Left renal pelvis (tissue), 4 donors: ENCODE results near the gene KLC1. TPM values are rescaled to one million over a fixed set of nuclear protein-coding genes. Genes with fewer than 3 reads are reported as not detected.

Experiments
- DNase-seq, 4 donors: peaks; one replicate each; pipeline ENCODE4 v3.0.0-alpha.2; 2013; ENCODE audit warnings: low read depth in 4 of 4, low spot score in 3 of 4
- polyA plus RNA-seq, 4 donors: library from polyadenylated mRNA; unstranded; fragments of 120-200 nt; gene quantifications; one replicate each; pipeline ENCODE4 v1.2.1, GENCODE V29; 2013; ENCODE audit not compliant: insufficient read length in 4 of 4

Gene KLC1
- polyA plus RNA-seq, 4 donors = 74.6 to 154 (median 106) TPM

- no peak for DNase-seq
These were observed 27.2 kb downstream of the KLC1 start for GRCh38 chr14:103656031-103656755.

DNA sequence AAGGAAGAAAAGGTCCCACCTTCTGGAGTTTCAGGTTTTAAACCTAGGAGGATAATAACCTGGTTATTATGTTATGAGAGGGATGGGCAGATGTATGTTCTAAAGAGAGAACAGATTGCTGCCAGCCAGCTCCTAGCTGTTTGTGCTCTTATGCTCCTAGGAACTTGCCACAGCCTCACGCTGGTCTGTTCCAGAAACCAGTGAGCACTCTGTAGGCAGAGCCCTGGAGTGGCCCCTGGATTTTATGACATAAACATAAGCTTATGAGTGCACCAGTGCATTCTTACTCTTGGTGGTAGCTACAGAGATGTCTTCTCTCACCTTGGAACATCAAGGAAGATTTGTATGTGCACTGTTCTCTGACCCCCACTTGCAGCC lies 27.7 kb downstream of the KLC1 start:
- DNase-seq = no peak

- DNase-seq = no peak
These were observed 28.5 kb downstream of the KLC1 start for GRCh38 chr14:103657471-103657870.

DNA sequence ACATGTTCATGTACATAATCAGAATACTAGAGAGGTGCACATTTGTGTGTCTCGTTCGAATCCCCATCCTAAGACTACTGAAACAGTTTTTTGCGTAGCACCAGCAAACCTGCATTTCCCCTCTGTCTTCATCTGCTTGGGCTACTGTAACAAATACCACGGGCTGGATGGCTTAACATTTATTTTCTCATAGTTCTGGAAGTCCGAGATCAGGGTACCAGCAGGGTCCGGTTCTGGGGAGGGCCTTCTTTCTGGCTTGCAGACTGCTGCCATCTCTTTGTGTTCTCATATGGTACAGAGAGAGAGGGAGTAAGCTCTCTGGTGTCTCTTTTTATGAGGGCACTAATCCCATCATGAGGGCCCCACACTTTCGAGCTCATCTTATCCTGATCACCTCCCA lies 30.6 kb downstream of the KLC1 start:
- no peak for DNase-seq

DNA sequence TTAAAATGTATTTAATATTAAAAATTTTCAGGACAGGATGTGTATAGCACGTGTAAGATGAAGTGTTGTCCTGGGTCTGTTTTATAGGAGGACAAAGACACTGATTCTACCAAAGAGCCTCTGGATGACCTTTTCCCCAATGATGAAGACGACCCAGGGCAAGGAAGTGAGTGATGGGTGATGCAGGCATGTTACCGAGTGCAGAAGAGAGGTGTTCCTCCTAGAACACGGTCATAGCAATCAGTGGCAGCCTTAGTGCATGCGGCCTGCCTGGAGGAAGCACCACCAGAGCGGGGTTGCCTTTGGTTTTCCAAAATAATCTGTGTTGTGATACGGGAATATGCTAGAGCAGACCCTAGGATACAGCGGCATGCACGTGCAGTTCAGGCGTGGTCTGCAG lies 33.0 kb downstream of the KLC1 start:
- DNase-seq = no peak

DNA sequence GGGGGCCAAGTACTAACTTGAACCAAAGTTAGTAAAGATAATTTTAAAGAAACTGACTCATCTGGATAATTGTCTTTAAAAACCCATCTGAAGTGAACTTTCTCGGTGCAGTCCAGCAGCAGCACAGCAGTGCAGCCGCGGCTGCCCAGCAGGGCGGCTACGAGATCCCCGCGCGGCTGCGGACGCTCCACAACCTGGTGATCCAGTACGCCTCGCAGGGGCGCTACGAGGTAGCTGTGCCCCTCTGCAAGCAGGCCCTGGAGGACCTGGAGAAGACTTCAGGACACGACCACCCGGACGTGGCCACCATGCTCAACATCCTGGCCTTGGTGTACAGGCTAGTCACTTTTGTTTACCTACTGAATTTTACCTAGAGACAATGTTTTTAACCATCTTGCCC lies 33.6 kb downstream of the KLC1 start:
- no peak for DNase-seq

DNA sequence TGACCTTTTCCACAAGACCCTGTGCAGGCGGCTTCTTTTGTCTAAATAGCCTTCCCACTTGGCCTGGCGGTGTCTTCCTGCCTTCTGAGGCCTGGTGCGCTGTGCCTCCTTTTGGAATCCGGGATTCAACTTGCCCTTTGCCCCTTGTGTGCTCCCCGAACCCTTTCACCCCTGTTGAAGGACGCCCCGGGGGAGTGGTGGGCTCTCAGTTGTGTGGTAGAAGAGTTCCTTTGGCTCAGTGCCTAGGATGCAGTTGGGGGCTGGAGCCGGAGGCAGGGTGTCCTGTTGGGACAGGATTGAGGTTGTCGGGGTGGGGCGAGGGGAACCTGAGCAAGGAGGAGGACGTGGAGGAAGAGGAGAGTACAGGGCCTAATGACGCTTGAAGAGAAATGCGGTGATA lies 34.5 kb downstream of the KLC1 start:
- DNase-seq = no peak

GRCh38 chr14:103667671-103668070 lies 38.7 kb downstream of the KLC1 start:
- no peak for DNase-seq

- no peak for DNase-seq
These were observed 39.1 kb downstream of the KLC1 start for GRCh38 chr14:103668117-103668516.

DNA sequence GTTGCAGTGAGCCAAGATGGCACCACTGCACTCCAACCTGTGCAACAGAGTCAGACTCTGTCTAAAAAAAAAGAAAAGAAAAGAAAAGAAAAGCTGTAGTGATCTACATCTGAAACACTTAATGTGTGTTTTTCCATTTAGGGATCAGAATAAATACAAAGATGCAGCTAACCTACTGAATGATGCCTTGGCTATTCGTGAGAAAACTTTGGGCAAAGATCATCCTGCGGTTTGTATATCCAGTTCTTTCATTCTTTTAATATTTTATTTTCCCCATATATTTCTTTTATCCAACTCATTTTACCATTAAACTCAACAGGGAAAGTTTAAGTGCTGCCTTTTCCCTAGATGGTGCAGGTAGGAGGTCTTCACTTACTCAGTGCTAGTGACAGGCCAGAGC lies 40.4 kb downstream of the KLC1 start:
- no peak for DNase-seq

DNA sequence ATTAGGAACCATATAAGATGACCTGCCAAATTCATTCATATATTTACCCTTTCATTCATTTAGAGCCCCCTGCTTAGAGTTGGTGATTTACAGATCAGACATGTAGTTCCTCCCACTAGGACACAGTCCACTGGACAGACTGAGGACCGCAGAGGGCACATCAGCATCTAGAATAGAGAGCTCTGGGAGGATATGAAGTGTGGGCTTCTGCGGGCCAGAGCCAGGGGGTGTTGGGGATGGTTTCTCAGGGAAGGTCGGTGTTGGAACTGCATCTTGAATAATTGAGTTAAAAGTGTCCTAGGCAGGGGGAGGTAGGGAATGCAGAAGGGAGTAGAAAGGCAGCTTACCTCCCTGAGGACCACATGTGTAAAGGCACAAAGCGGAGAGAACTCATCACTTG lies 42.9 kb downstream of the KLC1 start:
- DNase-seq = no peak

GRCh38 chr14:103675957-103676356 lies 46.9 kb downstream of the KLC1 start:
- DNase-seq = no peak

- DNase-seq = no peak
These were observed 48.1 kb downstream of the KLC1 start for GRCh38 chr14:103676881-103677675.

DNA sequence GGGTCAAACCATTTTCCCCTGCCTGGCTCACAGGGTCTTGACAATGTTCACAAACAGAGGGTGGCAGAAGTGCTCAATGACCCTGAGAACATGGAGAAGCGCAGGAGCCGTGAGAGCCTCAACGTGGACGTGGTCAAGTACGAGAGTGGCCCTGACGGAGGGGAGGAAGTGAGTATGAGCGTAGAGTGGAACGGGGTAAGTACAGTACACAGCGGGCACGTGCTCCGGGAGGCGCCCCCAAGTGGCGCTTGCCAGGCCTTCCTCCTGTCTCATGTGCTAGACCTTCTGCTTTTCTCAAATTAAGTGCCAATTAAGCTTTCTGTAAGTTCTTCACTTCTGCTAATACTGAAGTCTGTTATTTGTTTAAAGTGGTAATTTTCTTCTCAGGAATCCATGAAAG lies 50.3 kb downstream of the KLC1 start:
- no peak for DNase-seq

DNA sequence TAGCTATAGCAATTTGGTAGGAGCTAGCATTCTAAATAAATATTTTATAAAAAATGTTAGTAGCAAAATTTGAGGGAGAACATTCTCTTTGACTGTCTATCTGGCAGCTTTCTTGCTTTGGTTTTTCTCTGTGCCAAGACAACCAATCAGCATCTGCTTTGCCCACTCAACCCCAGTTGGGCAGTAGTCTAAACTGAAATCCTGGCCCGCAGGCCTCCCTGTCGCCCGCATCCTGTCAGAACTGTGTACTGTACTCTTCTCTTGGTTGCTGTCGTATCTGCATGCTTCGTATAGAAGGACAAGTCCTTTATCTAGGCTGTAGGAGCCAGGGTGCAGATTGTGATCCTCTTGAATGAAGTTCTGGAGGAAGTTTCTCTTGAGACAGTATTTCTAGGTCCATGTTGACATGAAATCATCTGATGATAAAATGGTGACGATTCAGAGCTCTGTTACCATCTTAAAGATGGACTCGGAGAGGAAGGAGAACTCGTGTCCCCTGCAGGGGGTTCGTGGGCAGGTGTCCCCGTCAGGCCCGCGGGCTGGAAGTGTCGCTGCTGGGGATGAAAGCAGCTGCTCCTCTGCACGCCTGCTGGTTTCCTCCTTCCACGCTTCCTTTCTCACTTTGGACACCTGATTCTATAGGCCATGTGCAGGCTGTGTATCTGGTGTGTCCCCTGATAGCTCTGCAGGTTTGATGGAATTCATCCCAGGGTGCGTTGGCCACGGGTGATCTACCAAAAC lies 51.6 kb downstream of the KLC1 start:
- DNase-seq = no peak

GRCh38 chr14:103683139-103683538 lies 54.1 kb downstream of the KLC1 start:
- no peak for DNase-seq

DNA sequence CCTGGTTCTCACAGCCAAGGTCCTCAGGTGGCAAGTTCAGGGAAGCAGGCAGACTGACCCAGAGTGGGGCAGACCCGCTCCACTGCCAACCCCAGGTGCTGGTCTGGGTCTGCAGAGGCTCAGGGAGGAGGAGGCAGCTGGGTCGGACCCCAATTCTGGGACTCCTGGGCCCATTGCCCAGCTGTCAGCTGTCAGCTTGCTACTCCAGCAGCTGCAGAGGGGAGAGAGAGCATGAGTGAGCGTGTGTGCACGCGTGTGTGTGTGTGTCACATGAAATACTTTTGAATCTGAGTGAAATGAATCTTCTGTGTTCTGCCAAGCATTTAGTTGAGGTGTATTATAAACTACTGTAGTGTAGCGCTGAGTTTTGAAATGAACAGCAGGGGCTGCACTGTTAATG lies 55.5 kb downstream of the KLC1 start:
- DNase-seq = no peak

DNA sequence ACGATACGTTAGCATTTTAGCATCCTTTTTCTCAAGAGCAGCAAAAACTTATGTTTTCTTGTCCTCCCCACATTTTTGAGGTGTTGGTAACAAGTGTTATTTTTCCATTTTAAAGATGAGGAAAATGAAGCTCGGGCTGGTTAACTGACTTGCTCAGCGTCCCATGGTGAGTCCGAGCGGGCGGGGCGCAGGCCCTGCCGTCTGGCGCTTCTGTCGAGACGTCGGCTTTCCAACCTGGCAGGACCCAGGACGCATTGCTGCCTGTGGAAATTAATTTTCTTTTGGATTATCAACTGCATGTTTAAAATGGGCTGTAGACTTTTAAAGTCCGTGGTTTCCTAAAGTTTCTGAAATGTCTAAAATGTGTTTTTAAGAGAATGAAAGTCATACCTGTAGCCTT lies 55.9 kb downstream of the KLC1 start:
- no peak for DNase-seq

GRCh38 chr14:103685276-103686211 lies 56.5 kb downstream of the KLC1 start:
- no peak for DNase-seq

GRCh38 chr14:103686831-103687485 lies 57.9 kb downstream of the KLC1 start:
- no peak for DNase-seq
